Adrenal gland (tissue), 12 donors: ENCODE results near the gene CAMK2D. TPM values are rescaled to one million over a fixed set of nuclear protein-coding genes. Genes with fewer than 3 reads are reported as not detected.

Experiments used
- DNase-seq, 7 donors: peaks; one replicate each; pipeline ENCODE4 v3.0.0-alpha.2; 2019 to 2020
- H3K27ac ChIP-seq, 5 donors: fragments of 200-600 bp; sonication (generic) in 4 of 5; 1 replicate in 3 of 5; 2 replicates in 2 of 5; pipeline versions ENCODE4 v1.5.1 to v1.8.0; 2016 to 2020; ENCODE audit warnings: mild to moderate bottlenecking in 1 of 5
- H3K27me3 ChIP-seq: fragments of 200-600 bp; 2 replicates; pipeline ENCODE4 v1.8.0; 2021
- H3K36me3 ChIP-seq, 2 donors: fragments of 200-600 bp; replicated peaks in 1 of 2; 1 replicate in 1 of 2; 2 replicates in 1 of 2; pipeline versions ENCODE4 v1.5.1 to v1.8.0; 2018 to 2022
- H3K4me1 ChIP-seq, 2 donors: fragments of 200-600 bp; replicated peaks in 1 of 2; 1 replicate in 1 of 2; 2 replicates in 1 of 2; pipeline versions ENCODE4 v1.5.1 to v1.8.0; 2018 to 2021
- H3K4me3 ChIP-seq, 4 donors: fragments of 200-600 bp; sonication (generic) in 3 of 4; one replicate each; pipeline ENCODE4 v1.5.1; 2016 to 2018
- H3K9me3 ChIP-seq, 3 donors: fragments of 200-600 bp; sonication (generic) in 1 of 3; replicated peaks in 1 of 3; 1 replicate in 2 of 3; 2 replicates in 1 of 3; pipeline versions ENCODE4 v1.5.1 to v1.8.0; 2016 to 2021
- CTCF ChIP-seq, 6 experiments: fragments of 450-650 bp in 4 of 6; fragments of 200-600 bp in 2 of 6; sonication (generic) in 1 of 6; IDR thresholded peaks; 1 replicate in 5 of 6; 2 replicates in 1 of 6; pipeline versions ENCODE4 v1.5.1 to v1.8.0; 2016 to 2021; ENCODE audit warnings: antibody characterized with exemption in 6 of 6, mild to moderate bottlenecking in 2 of 6, moderate library complexity in 1 of 6
- POLR2A ChIP-seq, 2 donors: fragments of 450-650 bp; IDR thresholded peaks; one replicate each; pipeline ENCODE4 v1.6.1; 2017; ENCODE audit warnings: antibody characterized with exemption in 2 of 2, mild to moderate bottlenecking in 2 of 2, moderate library complexity in 1 of 2
- WGBS, 4 donors: extraction: QIAGEN DNeasy Blood & Tissue Kit in 2 of 4; methylation state at CpG; one replicate each; pipeline versions ENCODE4 v1.1.5 to v1.1.7; 2013 to 2017; 5-methylcytosine and 5-hydroxymethylcytosine counted together
- intact Hi-C, 2 donors: fragments of 100-400 bp; cut with DNase I; formaldehyde crosslinking; loops; one replicate each; pipeline versions ENCODE4 v1.14.1 to v1.15.0; 2022 to 2023
- polyA plus RNA-seq, 3 donors: library from polyadenylated mRNA; stranded (reverse); fragments of 200-250 nt in 2 of 3; fragments of 350-450 nt in 1 of 3; fragmentation: Illumina TruSeq in 1 of 3; extraction: RNeasy Lipid Tissue Mini Kit (QIAGEN cat#74804) in 1 of 3; gene quantifications; one replicate each; pipeline ENCODE4 v1.2.3, GENCODE V29; 2013 to 2014
- total RNA-seq, 9 donors: library from RNA; depleted of rRNA in 4 of 9; stranded (reverse); fragments of >200 nt in 4 of 9; fragments of 120-200 nt in 1 of 9; fragmentation: NEBNext Ultra II Directional in 1 of 9; extraction: Animal tissue kit (Norgen Biotek cat#: 25700) in 1 of 9; gene quantifications; one replicate each; pipeline versions ENCODE4 v1.1.0 to v1.2.4, GENCODE V29; 2013 to 2023
- donor health status: healthy with polysubstance abuse.
- donor health status: Bipolar disorder and iron deficiency.
- donor health status: DM: yes; HTN: yes; CAD: no.
- donor health status: DM: no; HTN: no; CAD: no.
- donor health status: DM: no; HTN: no; CAD: no.
- donor health status: DM: yes; HTN: yes; CAD: no.

Gene CAMK2D
- total and polyA plus RNA-seq, 12 donors, result 7.6 to 83.9 (median 33.6) TPM

GRCh38 chr4:113531572-113531971 lies 230.0 kb downstream of the CAMK2D start:
- 89 to 95% (median 90%) methylated on average over 2 of the region's 2 CpGs for WGBS, 4 donors
- Histone ChIP-seq H3K4me1 (no peaks in the 10 kb centered on the region), H3K27ac (no peak overlapping the region), H3K4me3 (no peak overlapping the region), H3K27me3 (no peaks in the 10 kb centered on the region), H3K36me3 (no peaks in the 10 kb centered on the region), H3K9me3 (no peaks in the 10 kb centered on the region)
- DNase-seq, result no peak
- TF ChIP-seq CTCF (IDR thresholded peaks at IDR 0.05) (no peak), POLR2A (IDR thresholded peaks at IDR 0.05) (no peak)
- intact Hi-C loops, result no loop called here

- 64 to 69% (median 66%) methylated on average over 1 of the region's 1 CpG for WGBS, 4 donors
- H3K36me3 ChIP-seq, result no peaks in the 10 kb centered on the region
- no peak overlapping the region for H3K27ac ChIP-seq
- TF ChIP-seq POLR2A (IDR thresholded peaks at IDR 0.05), result no peak
- DNase-seq, result no peak
- no peaks in the 10 kb centered on the region for H3K9me3 ChIP-seq
- H3K4me3 ChIP-seq, result no peak overlapping the region
- H3K4me1 ChIP-seq, result no peaks in the 10 kb centered on the region
- no peaks in the 10 kb centered on the region for H3K27me3 ChIP-seq
- intact Hi-C loops, result no loop called here
Measured at GRCh38 chr4:113528395-113528794, 233.1 kb downstream of the CAMK2D start.

GRCh38 chr4:113525521-113525920 lies 236.0 kb downstream of the CAMK2D start:
- H3K4me3 ChIP-seq, result no peak overlapping the region
- TF ChIP-seq CTCF (IDR thresholded peaks at IDR 0.05) (no peak), POLR2A (IDR thresholded peaks at IDR 0.05) (no peak)
- no peak overlapping the region for H3K27ac ChIP-seq
- no peaks in the 10 kb centered on the region for H3K9me3 ChIP-seq
- no peaks in the 10 kb centered on the region for H3K4me1 ChIP-seq
- 89 to 98% (median 93%) methylated on average over 2 of the region's 2 CpGs for WGBS, 4 donors
- no peak for DNase-seq
- no peaks in the 10 kb centered on the region for H3K27me3 ChIP-seq
- intact Hi-C loops, result no loop called here
- H3K36me3 ChIP-seq, result no peaks in the 10 kb centered on the region

GRCh38 chr4:113524505-113525186 lies 236.9 kb downstream of the CAMK2D start:
- intact Hi-C loops, result no loop called here
- 95 to 100% (median 99%) methylated on average over 2 of the region's 2 CpGs for WGBS, 4 donors
- TF ChIP-seq POLR2A (IDR thresholded peaks at IDR 0.05), result no peak
- TF ChIP-seq CTCF (IDR thresholded peaks at IDR 0.05), result no peak
- H3K4me1 ChIP-seq, result no peaks in the 10 kb centered on the region
- no peaks in the 10 kb centered on the region for H3K36me3 ChIP-seq
- H3K4me3 ChIP-seq, result no peak overlapping the region
- H3K9me3 ChIP-seq, result no peaks in the 10 kb centered on the region
- H3K27me3 ChIP-seq, result no peaks in the 10 kb centered on the region
- H3K27ac ChIP-seq, result no peak overlapping the region
- no peak for DNase-seq

GRCh38 chr4:113524096-113524495 lies 237.4 kb downstream of the CAMK2D start:
- TF ChIP-seq POLR2A (IDR thresholded peaks at IDR 0.05) (no peak), CTCF (IDR thresholded peaks at IDR 0.05) (no peak)
- Histone ChIP-seq H3K27me3 (no peaks in the 10 kb centered on the region), H3K9me3 (no peaks in the 10 kb centered on the region), H3K27ac (no peak overlapping the region), H3K4me1 (no peaks in the 10 kb centered on the region), H3K36me3 (no peaks in the 10 kb centered on the region), H3K4me3 (no peak overlapping the region)
- DNase-seq, result no peak
- WGBS, 4 donors, result 89 to 100% (median 95%) methylated on average over 1 of the region's 1 CpG
- intact Hi-C loops, result no loop called here
